ENCODE data around the gene OR5H14.
"Not testable (repeated sequence)": the region's sequence is repeated elsewhere in the genome, so short reads cannot be mapped to it uniquely, and the experiment has no call there.

OR5H14 gene

GRCh38 chr3:98147179-98147578 lies at the start of gene OR5H14:
Gene OR5H14, plus strand, starts transcription at chr3:98147479. Its CDS starts 1,907 bp downstream, at chr3:98149386.
- DNase-seq, result no peak

GRCh38 chr3:98099848-98100247 lies 47.4 kb upstream of the OR5H14 start:
- no peak for DNase-seq

- DNase-seq, result no peak
Measured at GRCh38 chr3:98108162-98108561, 39.1 kb upstream of the OR5H14 start.

GRCh38 chr3:98109807-98110549 lies 37.3 kb upstream of the OR5H14 start:
- DNase-seq, result no peak

- DNase-seq, result no peak
Measured at GRCh38 chr3:98110550-98110908, 36.8 kb upstream of the OR5H14 start.

- no peak for DNase-seq
Measured at GRCh38 chr3:98114264-98114663, 33.0 kb upstream of the OR5H14 start.

- DNase-seq, result no peak
Measured at GRCh38 chr3:98115717-98116116, 31.6 kb upstream of the OR5H14 start.

GRCh38 chr3:98130421-98130820 lies 16.9 kb upstream of the OR5H14 start, which contains the start of gene OR5H1:
Gene OR5H1, plus strand, starts transcription at chr3:98130721. Its CDS starts 1,977 bp downstream, at chr3:98132698.
- no peak for DNase-seq

GRCh38 chr3:98136631-98137030 lies 10.6 kb upstream of the OR5H14 start:
- no peak for DNase-seq

- DNase-seq, result not testable (repeated sequence)
Measured at GRCh38 chr3:98137826-98138557, 9.3 kb upstream of the OR5H14 start.

- DNase-seq, result no peak
Measured at GRCh38 chr3:98140531-98140930, 6.7 kb upstream of the OR5H14 start.

- DNase-seq, result no peak
Measured at GRCh38 chr3:98148751-98149150, 1.5 kb downstream of the OR5H14 start.

- not testable (repeated sequence) for DNase-seq
Measured at GRCh38 chr3:98149456-98149855, 2.2 kb downstream of the OR5H14 start.

- no peak for DNase-seq
Measured at GRCh38 chr3:98151241-98151640, 4.0 kb downstream of the OR5H14 start.

- no peak for DNase-seq
Measured at GRCh38 chr3:98166396-98166795, 19.1 kb downstream of the OR5H14 start, which contains the start of gene OR5H15. Gene OR5H15, plus strand, starts transcription at chr3:98166696. Its CDS starts 2,004 bp downstream, at chr3:98168700.

GRCh38 chr3:98171071-98171470 lies 23.8 kb downstream of the OR5H14 start:
- no peak for DNase-seq

GRCh38 chr3:98172621-98173020 lies 25.3 kb downstream of the OR5H14 start:
- no peak for DNase-seq

GRCh38 chr3:98180319-98180890 lies 33.1 kb downstream of the OR5H14 start:
- DNase-seq, result no peak

GRCh38 chr3:98182196-98182595 lies 34.9 kb downstream of the OR5H14 start:
- no peak for DNase-seq

- DNase-seq, result no peak
Measured at GRCh38 chr3:98185180-98185579, 37.9 kb downstream of the OR5H14 start.

GRCh38 chr3:98188545-98188944 lies 41.3 kb downstream of the OR5H14 start:
- no peak for DNase-seq

GRCh38 chr3:98190911-98191310 lies 43.6 kb downstream of the OR5H14 start:
- not testable (repeated sequence) for DNase-seq

- DNase-seq, result not testable (repeated sequence)
Measured at GRCh38 chr3:98196293-98196692, 49.0 kb downstream of the OR5H14 start.

- DNase-seq, result no peak
Measured at GRCh38 chr3:98199020-98199419, 51.7 kb downstream of the OR5H14 start.

Data from cerebellar nuclear complex (tissue), 1 donor.